Chondrocyte (in vitro differentiated cells): Measurements from ENCODE around the gene CRACDL. TPM values are rescaled to one million over a fixed set of nuclear protein-coding genes. Genes with fewer than 3 reads are reported as not detected.

ENCODE experiments used
- DNase-seq: peaks from one replicate; pipeline ENCODE4 v3.0.0; 2021; ENCODE audit warnings: mixed read lengths, low spot score
- H3K27ac Mint-ChIP-seq: one replicate; pipeline ENCODE4 v1.8.0; 2021; ENCODE audit warnings: mild to moderate bottlenecking, moderate library complexity, mixed read lengths; ENCODE audit not compliant: unreplicated experiment
- H3K27me3 Mint-ChIP-seq: 2 replicates; pipeline ENCODE4 v1.8.0; 2021; ENCODE audit warnings: low read depth, mixed read lengths
- H3K36me3 Mint-ChIP-seq: 2 replicates; pipeline ENCODE4 v1.8.0; 2021; ENCODE audit warnings: low read depth, mixed read lengths
- H3K4me1 Mint-ChIP-seq: 2 replicates; pipeline ENCODE4 v1.8.0; 2021; ENCODE audit warnings: low read depth, mild to moderate bottlenecking, mixed read lengths
- H3K4me3 Mint-ChIP-seq: one replicate; pipeline ENCODE4 v1.8.0; 2021; ENCODE audit warnings: mild to moderate bottlenecking, moderate library complexity, mixed read lengths; ENCODE audit not compliant: unreplicated experiment
- H3K9me3 Mint-ChIP-seq: 2 replicates; pipeline ENCODE4 v1.8.0; 2021; ENCODE audit warnings: low read depth, mixed read lengths
- CTCF ChIP-seq: fragments of 200-600 bp; sonication (generic); IDR thresholded peaks from 2 replicates; pipeline ENCODE4 v1.5.0; 2021; ENCODE audit warnings: antibody characterized with exemption, mild to moderate bottlenecking, moderate library complexity
- total RNA-seq: library from RNA; stranded (reverse); gene quantifications from 3 replicates; pipeline ENCODE4 v1.2.1, GENCODE V29; 2021

The CRACDL gene
- total RNA-seq, 1 donor from 2014 or later: 17.0 TPM

- H3K27ac Mint-ChIP-seq: no peak overlapping the region
- H3K27me3 Mint-ChIP-seq: peaks cover 5% of the 10 kb centered on the region
- peaks cover 25% of the 10 kb centered on the region for H3K36me3 Mint-ChIP-seq
- H3K4me3 Mint-ChIP-seq: no peak overlapping the region
- DNase-seq: no peak
- no peak for TF ChIP-seq CTCF
- H3K9me3 Mint-ChIP-seq: no peaks in the 10 kb centered on the region
- no peaks in the 10 kb centered on the region for H3K4me1 Mint-ChIP-seq
These were observed 105.4 kb downstream of the CRACDL start for GRCh38 chr2:98830571-98831145.

DNA sequence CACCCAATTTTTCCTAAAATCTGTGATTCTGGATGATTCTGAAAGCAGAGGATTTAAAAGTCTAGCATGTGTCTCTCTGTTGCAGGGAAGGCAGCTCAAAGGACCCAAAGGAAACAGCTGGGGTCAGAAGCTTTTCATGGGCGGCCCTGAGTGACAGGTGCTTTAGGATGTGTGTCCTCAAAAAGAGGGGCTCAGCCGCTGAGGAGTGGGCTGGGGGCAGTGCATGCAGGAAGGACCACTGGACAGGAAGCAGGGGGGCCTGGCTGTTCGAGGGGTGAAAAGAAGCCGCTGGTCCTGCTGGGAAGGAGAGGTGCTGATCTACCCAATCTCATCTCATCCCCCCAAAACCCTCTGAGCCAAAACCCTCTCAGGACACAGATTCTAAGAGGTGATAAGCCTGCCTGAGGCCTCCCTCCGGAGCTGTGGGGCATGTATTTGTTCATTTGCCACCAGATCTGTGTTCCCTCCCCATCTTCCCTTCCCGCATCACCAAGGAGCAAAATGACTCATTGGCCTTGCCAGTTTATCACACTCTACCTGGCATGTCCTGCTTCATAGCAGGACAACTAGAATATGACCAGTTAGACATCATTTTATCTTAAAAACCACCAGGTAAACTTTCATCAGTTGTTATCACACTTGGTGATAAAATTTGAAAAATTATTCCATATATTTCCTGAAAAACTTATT, 106.3 kb downstream of the CRACDL start:
- no peak for TF ChIP-seq CTCF
- Mint-ChIP-seq H3K27ac (no peak overlapping the region), H3K4me3 (no peak overlapping the region), H3K36me3 (peaks cover 29% of the 10 kb centered on the region), H3K27me3 (peaks cover 5% of the 10 kb centered on the region), H3K4me1 (no peaks in the 10 kb centered on the region), H3K9me3 (no peaks in the 10 kb centered on the region)
- DNase-seq: no peak

GRCh38 chr2:98828793-98829371, 107.1 kb downstream of the CRACDL start:
- no peak for DNase-seq
- no peak for TF ChIP-seq CTCF
- Mint-ChIP-seq H3K4me1 (no peaks in the 10 kb centered on the region), H3K9me3 (no peaks in the 10 kb centered on the region), H3K36me3 (peaks cover 29% of the 10 kb centered on the region), H3K27me3 (peaks cover 5% of the 10 kb centered on the region), H3K4me3 (no peak overlapping the region), H3K27ac (no peak overlapping the region)

GRCh38 chr2:98828369-98828744, 107.7 kb downstream of the CRACDL start:
- Mint-ChIP-seq H3K27ac (no peak overlapping the region), H3K27me3 (peaks cover 6% of the 10 kb centered on the region), H3K4me3 (no peak overlapping the region), H3K36me3 (peaks cover 29% of the 10 kb centered on the region), H3K4me1 (peaks cover 5% of the 10 kb centered on the region), H3K9me3 (no peaks in the 10 kb centered on the region)
- DNase-seq: no peak
- TF ChIP-seq CTCF: no peak

DNA sequence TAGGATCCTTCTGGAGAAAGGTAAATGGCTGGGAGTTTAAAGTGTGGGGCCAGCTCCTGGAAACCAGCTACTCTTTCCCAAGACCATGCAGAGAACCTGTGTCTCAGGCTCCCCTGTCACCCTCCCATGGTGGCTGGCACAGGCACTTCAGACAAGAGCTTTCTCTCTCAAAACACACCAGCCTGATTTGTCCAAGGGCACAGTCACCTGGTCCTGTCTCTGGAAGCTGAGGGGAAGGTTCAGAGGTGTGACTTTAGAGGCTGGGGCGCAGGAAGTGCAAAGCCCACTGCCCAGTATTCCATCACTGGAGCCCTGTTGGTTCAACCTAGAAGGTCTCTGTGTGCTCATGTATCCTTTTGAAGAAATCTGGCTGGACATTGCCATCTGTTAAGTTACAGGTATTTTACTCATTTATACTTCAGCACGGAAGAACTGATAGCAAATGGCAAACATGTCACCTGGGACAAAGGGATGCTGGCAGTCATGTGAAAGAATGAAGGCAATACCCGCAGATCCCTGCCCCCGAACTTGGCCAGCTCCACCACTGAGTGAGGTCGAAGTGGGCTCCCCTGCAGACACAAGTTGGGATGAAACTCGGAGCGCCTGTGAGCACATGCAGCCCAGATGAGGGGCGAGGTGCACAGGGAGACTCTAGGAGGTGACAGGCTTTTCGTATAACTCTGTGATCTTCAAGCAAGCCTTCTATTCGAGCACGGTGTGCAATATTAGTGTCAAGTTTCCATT, 108.2 kb downstream of the CRACDL start:
- peaks cover 28% of the 10 kb centered on the region for H3K36me3 Mint-ChIP-seq
- H3K4me3 Mint-ChIP-seq: no peak overlapping the region
- H3K4me1 Mint-ChIP-seq: peaks cover 6% of the 10 kb centered on the region
- TF ChIP-seq CTCF: no peak
- H3K27me3 Mint-ChIP-seq: peaks cover 7% of the 10 kb centered on the region
- DNase-seq: no peak
- H3K9me3 Mint-ChIP-seq: no peaks in the 10 kb centered on the region
- no peak overlapping the region for H3K27ac Mint-ChIP-seq
